ENCODE results near the gene FAM222B. TPM values are rescaled to one million over a fixed set of nuclear protein-coding genes. Genes with fewer than 3 reads are reported as not detected.
A peak's percentile ranks its signal among the peaks of the same experiment; 100 is the strongest.

Gene FAM222B
- total RNA-seq, 1 experiment from 2014 or later, result 94.6 TPM

GRCh38 chr17:28726627-28727491, 115.7 kb downstream of the FAM222B start:
- no peaks in the 10 kb centered on the region for H3K27me3 Mint-ChIP-seq (ENCODE audit: low read depth)
- POLR2A ChIA-PET, result interaction anchor here (0.5 to 6.4 kb wide), 31 partner anchors 8 to 390 kb away, joined by 3 to 310 read pairs (median 7); partner anchors contain the start of genes BLTP2, DHRS13, FAM222B and FLOT2
- H3K27ac Mint-ChIP-seq, result peak overlapping the region; percentile 99
- no peak for TF ChIP-seq MLX (CRISPR knock-in tag; IDR thresholded peaks at IDR 0.05)
- no peak for TF ChIP-seq GABPB1 (CRISPR knock-in tag; IDR thresholded peaks at IDR 0.05)
- no peak for TF ChIP-seq NFYB (CRISPR knock-in tag; conservative IDR thresholded peaks at IDR 0.05; ENCODE audit: low read depth)
- TF ChIP-seq E2F5 (CRISPR knock-in tag; IDR thresholded peaks at IDR 0.05), result 0 out of 2 replicates have a peak, but pooled peaks have one; percentile 61
- no peak for TF ChIP-seq OVOL2 (CRISPR knock-in tag; IDR thresholded peaks at IDR 0.05; ENCODE audit: borderline replicate concordance)
- TF ChIP-seq HMGXB4 (CRISPR knock-in tag; IDR thresholded peaks at IDR 0.05), result peak; percentile 84; the same call in 1 of the 2 replicates
- no peak for TF ChIP-seq NR1H2 (CRISPR knock-in tag; IDR thresholded peaks at IDR 0.05)
- TF ChIP-seq SP1 (CRISPR knock-in tag; conservative IDR thresholded peaks at IDR 0.05), result peak; percentile 77; the same call in 1 of the 2 replicates
- TF ChIP-seq ZNF416 (CRISPR knock-in tag; IDR thresholded peaks at IDR 0.05), result no peak
- TF ChIP-seq E2F4 (CRISPR knock-in tag; IDR thresholded peaks at IDR 0.05; ENCODE audit: borderline replicate concordance, low read depth), result no peak
- no peak for TF ChIP-seq GTF2I (CRISPR knock-in tag; conservative IDR thresholded peaks at IDR 0.05)
- TF ChIP-seq SMAD3 (CRISPR knock-in tag; IDR thresholded peaks at IDR 0.05; ENCODE audit: borderline replicate concordance), result peak; percentile 37; the same call in 1 of the 2 replicates
- TF ChIP-seq RORB (CRISPR knock-in tag; IDR thresholded peaks at IDR 0.05), result no peak
- no peak for TF ChIP-seq ZNF671 (CRISPR knock-in tag; IDR thresholded peaks at IDR 0.05)
- no peak for TF ChIP-seq ATF3 (CRISPR knock-in tag; conservative IDR thresholded peaks at IDR 0.05)
- TF ChIP-seq JAZF1 (CRISPR knock-in tag; IDR thresholded peaks at IDR 0.05), result no peak
- no peak for TF ChIP-seq NR3C1 (CRISPR knock-in tag; conservative IDR thresholded peaks at IDR 0.05; ENCODE audit: low read depth)
- TF ChIP-seq RELA (CRISPR knock-in tag; IDR thresholded peaks at IDR 0.05; ENCODE audit: borderline replicate concordance), result no peak
- TF ChIP-seq ZBTB21 (CRISPR knock-in tag; IDR thresholded peaks at IDR 0.05; ENCODE audit: borderline replicate concordance), result no peak; the same call in 1 of the 2 replicates
- no peak for TF ChIP-seq ZNF423 (CRISPR knock-in tag; IDR thresholded peaks at IDR 0.05)
- no peak for TF ChIP-seq STAT6 (CRISPR knock-in tag; conservative IDR thresholded peaks at IDR 0.05; ENCODE audit: low read depth)
- TF ChIP-seq ESRRA (CRISPR knock-in tag; IDR thresholded peaks at IDR 0.05; ENCODE audit: borderline replicate concordance), result 0 out of 2 replicates have a peak, but pooled peaks have one; percentile 31
- TF ChIP-seq FOXJ3 (CRISPR knock-in tag; IDR thresholded peaks at IDR 0.05; ENCODE audit: borderline replicate concordance), result no peak
- TF ChIP-seq FOXP1 (CRISPR knock-in tag; IDR thresholded peaks at IDR 0.05; ENCODE audit: borderline replicate concordance), result 0 out of 2 replicates have a peak, but pooled peaks have one; percentile 45
- TF ChIP-seq ZNF138 (CRISPR knock-in tag; conservative IDR thresholded peaks at IDR 0.05), result no peak

More at GRCh38 chr17:28726627-28727491, 115.7 kb downstream of the FAM222B start:
- CTCF ChIA-PET, result interaction anchor here (0.5 to 12.2 kb wide), 67 partner anchors 7 to 454 kb away, joined by 3 to 541 read pairs (median 6); partner anchors contain the start of genes BLTP2, DHRS13, ERAL1 and FAM222B
- Mint-ChIP-seq H3K4me1 (peaks cover 40% of the 10 kb centered on the region), H3K9me3 (no peaks in the 10 kb centered on the region), H3K4me3 (peak overlapping the region; percentile 92), H3K36me3 (peaks cover 28% of the 10 kb centered on the region)
- ATAC-seq (peak; percentile 29), DNase-seq (ENCODE audit: low spot score) (peak; percentile 99)

All from WTC11 (cell line).